ENCODE measurements around the gene CFAP44.

Gene CFAP44

GRCh38 chr3:113436809-113437208, 4.5 kb downstream of the CFAP44 start:
- in situ Hi-C loops (cut with HindIII; ENCODE audit: low pct_unique_long_range_greater_than_20kb, low sequenced_read_pairs), result no loop called here
- TF ChIP-seq JUND (IDR thresholded peaks at IDR 0.05; ENCODE audit: low read depth), result no peak
- DNase-seq (ENCODE audit: low read depth in 1 of 2, low spot score in 1 of 2), result no peak

GRCh38 chr3:113431811-113432210, 9.5 kb downstream of the CFAP44 start:
- no peak for TF ChIP-seq JUND (IDR thresholded peaks at IDR 0.05; ENCODE audit: low read depth)
- DNase-seq (ENCODE audit: low read depth in 1 of 2, low spot score in 1 of 2), result no peak
- in situ Hi-C loops (cut with HindIII; ENCODE audit: low pct_unique_long_range_greater_than_20kb, low sequenced_read_pairs), result no loop called here

- no peak for DNase-seq (ENCODE audit: low read depth in 1 of 2, low spot score in 1 of 2)
- TF ChIP-seq JUND (IDR thresholded peaks at IDR 0.05; ENCODE audit: low read depth), result no peak
- in situ Hi-C loops (cut with HindIII; ENCODE audit: low pct_unique_long_range_greater_than_20kb, low sequenced_read_pairs), result no loop called here
These were observed 12.7 kb downstream of the CFAP44 start for GRCh38 chr3:113428581-113428980.

- TF ChIP-seq JUND (IDR thresholded peaks at IDR 0.05; ENCODE audit: low read depth), result no peak
- in situ Hi-C loops (cut with HindIII; ENCODE audit: low pct_unique_long_range_greater_than_20kb, low sequenced_read_pairs), result no loop called here
- no peak for DNase-seq (ENCODE audit: low read depth in 1 of 2, low spot score in 1 of 2)
These were observed 17.6 kb downstream of the CFAP44 start for GRCh38 chr3:113423699-113424098.

- DNase-seq (ENCODE audit: low read depth in 1 of 2, low spot score in 1 of 2), result no peak
- in situ Hi-C loops (cut with HindIII; ENCODE audit: low pct_unique_long_range_greater_than_20kb, low sequenced_read_pairs), result no loop called here
- TF ChIP-seq JUND (IDR thresholded peaks at IDR 0.05; ENCODE audit: low read depth), result no peak
These were observed 20.2 kb downstream of the CFAP44 start for GRCh38 chr3:113421082-113421481.

- no peak for DNase-seq (ENCODE audit: low read depth in 1 of 2, low spot score in 1 of 2)
- in situ Hi-C loops (cut with HindIII; ENCODE audit: low pct_unique_long_range_greater_than_20kb, low sequenced_read_pairs), result no loop called here
- no peak for TF ChIP-seq JUND (IDR thresholded peaks at IDR 0.05; ENCODE audit: low read depth)
These were observed 31.6 kb downstream of the CFAP44 start for GRCh38 chr3:113409676-113410075.

GRCh38 chr3:113405180-113405579, 36.1 kb downstream of the CFAP44 start:
- TF ChIP-seq JUND (IDR thresholded peaks at IDR 0.05; ENCODE audit: low read depth), result no peak
- DNase-seq (ENCODE audit: low read depth in 1 of 2, low spot score in 1 of 2), result no peak

GRCh38 chr3:113404637-113405036, 36.7 kb downstream of the CFAP44 start:
- no peak for TF ChIP-seq JUND (IDR thresholded peaks at IDR 0.05; ENCODE audit: low read depth)
- DNase-seq (ENCODE audit: low read depth in 1 of 2, low spot score in 1 of 2), result no peak
- in situ Hi-C loops (cut with HindIII; ENCODE audit: low pct_unique_long_range_greater_than_20kb, low sequenced_read_pairs), result no loop called here

More at GRCh38 chr3:113405180-113405579, 36.1 kb downstream of the CFAP44 start:
- in situ Hi-C loops (cut with HindIII; ENCODE audit: low pct_unique_long_range_greater_than_20kb, low sequenced_read_pairs), result no loop called here
